ENCODE data around the gene TMEM101.
"Not testable (repeated sequence)": the region's sequence is repeated elsewhere in the genome, so short reads cannot be mapped to it uniquely, and the experiment has no call there.

Gene TMEM101

GRCh38 chr17:43972444-43973212 is 42.1 kb downstream of the TMEM101 start:
- DNase-seq = not testable (repeated sequence)

GRCh38 chr17:43971436-43971835 is 43.3 kb downstream of the TMEM101 start:
- not testable (repeated sequence) for DNase-seq

GRCh38 chr17:43970366-43970765 is 44.4 kb downstream of the TMEM101 start:
- no peak for DNase-seq

GRCh38 chr17:43967251-43967875 is 47.4 kb downstream of the TMEM101 start:
- DNase-seq = no peak

- DNase-seq = no peak
Observed at GRCh38 chr17:43966276-43966675, 48.5 kb downstream of the TMEM101 start.

- no peak for DNase-seq
Observed at GRCh38 chr17:43962479-43962878, 52.3 kb downstream of the TMEM101 start.

GRCh38 chr17:43961954-43962353 is 52.8 kb downstream of the TMEM101 start:
- DNase-seq = no peak

GRCh38 chr17:43961292-43961691 is 53.5 kb downstream of the TMEM101 start:
- not testable (repeated sequence) for DNase-seq

Data from stimulated activated CD4-positive, alpha-beta T cell treated with anti-CD3 and anti-CD28 coated beads, Interleukin-12 subunit alpha, Interleukin-12 subunit beta, amount 100 ng/mL, for 4 hours (primary cell).